Measurements from ENCODE around the gene THSD4.

DNA sequence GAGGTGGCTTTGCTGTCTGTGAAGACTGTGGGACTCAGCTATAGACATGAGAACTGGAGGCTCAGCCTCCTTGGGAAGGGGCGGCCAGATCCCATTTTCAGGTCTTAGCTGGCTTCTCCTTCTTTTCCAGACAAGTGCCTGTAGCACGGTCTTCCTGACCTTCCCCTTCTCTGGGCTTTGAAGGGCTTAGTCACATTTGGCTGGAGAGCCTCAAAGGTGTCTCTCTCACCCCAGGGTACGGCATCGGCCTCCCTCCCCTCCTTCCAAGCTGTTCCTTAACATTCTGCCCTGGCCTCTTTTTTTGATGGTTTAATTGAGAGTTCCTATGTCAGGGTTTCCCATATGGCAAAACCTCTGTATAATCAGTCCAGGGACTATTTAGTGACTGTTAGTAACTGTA lies 242.7 kb downstream of the THSD4 start:
- no peak for TF ChIP-seq POLR2A (IDR thresholded peaks at IDR 0.05)
- TF ChIP-seq, protein P1, sequence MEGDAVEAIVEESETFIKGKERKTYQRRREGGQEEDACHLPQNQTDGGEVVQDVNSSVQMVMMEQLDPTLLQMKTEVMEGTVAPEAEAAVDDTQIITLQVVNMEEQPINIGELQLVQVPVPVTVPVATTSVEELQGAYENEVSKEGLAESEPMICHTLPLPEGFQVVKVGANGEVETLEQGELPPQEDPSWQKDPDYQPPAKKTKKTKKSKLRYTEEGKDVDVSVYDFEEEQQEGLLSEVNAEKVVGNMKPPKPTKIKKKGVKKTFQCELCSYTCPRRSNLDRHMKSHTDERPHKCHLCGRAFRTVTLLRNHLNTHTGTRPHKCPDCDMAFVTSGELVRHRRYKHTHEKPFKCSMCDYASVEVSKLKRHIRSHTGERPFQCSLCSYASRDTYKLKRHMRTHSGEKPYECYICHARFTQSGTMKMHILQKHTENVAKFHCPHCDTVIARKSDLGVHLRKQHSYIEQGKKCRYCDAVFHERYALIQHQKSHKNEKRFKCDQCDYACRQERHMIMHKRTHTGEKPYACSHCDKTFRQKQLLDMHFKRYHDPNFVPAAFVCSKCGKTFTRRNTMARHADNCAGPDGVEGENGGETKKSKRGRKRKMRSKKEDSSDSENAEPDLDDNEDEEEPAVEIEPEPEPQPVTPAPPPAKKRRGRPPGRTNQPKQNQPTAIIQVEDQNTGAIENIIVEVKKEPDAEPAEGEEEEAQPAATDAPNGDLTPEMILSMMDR (IDR thresholded peaks at IDR 0.05), result no peak
- no peak for TF ChIP-seq POLR2AphosphoS5 (IDR thresholded peaks at IDR 0.05)

Data from upper lobe of left lung (tissue), 4 donors.